Activated T-cell treated with anti-CD3 and anti-CD28 coated beads, Interleukin-2, amount 50 U/mL, for 1 hour (primary cell): Measurements from ENCODE around the gene CPN2.

Experiments used
- DNase-seq: peaks from one replicate; pipeline ENCODE4 v3.0.0-alpha.2; 2020

CPN2 gene

DNA sequence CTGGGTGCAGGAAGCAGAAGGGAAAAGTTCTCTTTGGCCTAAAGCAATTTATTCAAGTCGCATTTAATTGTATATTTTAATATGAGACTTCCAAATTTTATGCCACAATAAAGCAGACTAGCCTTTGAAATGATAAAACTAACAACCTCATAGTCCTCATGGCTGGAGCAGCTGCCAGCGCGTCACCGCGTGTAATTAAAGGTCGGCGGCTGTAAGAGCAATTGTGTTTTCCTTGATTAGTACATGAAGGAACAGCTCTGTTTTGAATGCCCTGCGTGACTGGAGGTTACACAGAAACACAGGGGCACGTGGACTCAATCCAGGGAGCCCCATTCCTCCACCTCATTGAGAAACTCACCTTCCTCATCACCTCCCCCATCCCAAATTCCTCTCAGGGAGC lies 28.5 kb upstream of the CPN2 start:
- DNase-seq = no peak

DNA sequence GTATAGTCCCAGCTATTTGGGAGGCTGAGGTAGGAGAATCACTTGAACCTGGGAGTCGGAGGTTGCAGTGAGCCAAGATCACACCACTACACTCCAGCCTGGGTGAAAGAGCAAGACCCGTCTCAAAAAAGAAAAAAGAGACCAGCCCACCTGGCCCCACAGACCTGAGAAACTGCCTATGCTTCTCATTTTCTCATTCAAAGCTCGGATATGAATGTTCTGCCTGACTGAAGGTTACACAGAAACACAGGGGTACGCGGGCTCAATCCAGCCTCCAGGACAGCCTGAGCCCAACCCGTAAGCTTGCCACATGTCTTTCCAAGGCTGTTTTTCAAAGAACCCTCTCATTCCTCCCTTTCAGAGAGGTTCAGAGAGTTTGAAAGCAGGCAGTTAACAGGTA lies 28.1 kb upstream of the CPN2 start:
- no peak for DNase-seq

GRCh38 chr3:194377708-194378107 lies 26.6 kb upstream of the CPN2 start:
- no peak for DNase-seq

- no peak for DNase-seq
Observed at GRCh38 chr3:194376241-194376560, 25.1 kb upstream of the CPN2 start.

- no peak for DNase-seq
Observed at GRCh38 chr3:194375473-194376240, 24.5 kb upstream of the CPN2 start.

- DNase-seq = no peak
Observed at GRCh38 chr3:194374935-194375334, 23.8 kb upstream of the CPN2 start.

- no peak for DNase-seq
Observed at GRCh38 chr3:194373899-194374298, 22.8 kb upstream of the CPN2 start.

DNA sequence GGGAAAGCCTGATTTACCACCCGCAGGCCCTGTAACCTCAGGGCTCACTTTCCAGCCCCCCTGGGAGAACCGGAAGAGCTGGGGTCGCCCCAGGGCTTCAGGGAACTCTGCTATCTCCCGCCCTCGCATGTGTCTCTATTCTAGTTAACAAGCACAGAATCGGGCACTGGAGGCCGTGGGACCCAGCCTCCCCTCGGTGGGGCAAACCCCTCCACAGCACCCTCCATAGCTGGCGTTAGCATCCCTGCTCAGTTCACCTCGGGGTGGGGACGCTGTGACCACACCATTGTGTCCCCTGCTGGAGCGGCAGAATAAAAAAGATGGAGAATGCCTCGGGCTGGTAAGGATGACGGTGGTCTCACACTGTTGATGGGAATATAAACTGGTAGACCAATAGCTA lies 21.9 kb upstream of the CPN2 start:
- DNase-seq = no peak

- no peak for DNase-seq
Observed at GRCh38 chr3:194370753-194371152, 19.6 kb upstream of the CPN2 start.

- DNase-seq = no peak
Observed at GRCh38 chr3:194369522-194370279, 18.6 kb upstream of the CPN2 start, which contains the start of gene LRRC15. Gene LRRC15, minus strand, starts transcription at chr3:194369743. Its CDS starts 8,700 bp downstream, at chr3:194361043.

DNA sequence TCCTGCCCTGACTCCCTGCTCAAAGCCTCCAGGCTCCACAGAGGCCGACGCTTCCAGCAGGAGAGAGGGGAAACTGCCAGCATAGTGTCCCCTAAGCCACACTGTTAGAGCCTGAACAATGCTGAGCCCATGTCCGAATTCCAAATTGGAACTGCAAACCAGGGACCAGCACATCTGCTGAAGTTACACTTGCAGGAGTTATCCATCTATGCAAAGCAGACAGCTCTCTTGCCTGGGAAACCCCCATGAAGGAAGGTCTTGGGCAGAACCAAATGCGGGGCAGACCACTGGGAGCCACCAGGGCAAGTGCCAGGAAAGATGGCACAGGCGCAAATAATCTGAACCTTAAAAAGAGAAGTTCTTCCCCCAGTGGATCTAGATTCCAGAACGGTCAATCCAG lies 17.8 kb upstream of the CPN2 start:
- DNase-seq = no peak

GRCh38 chr3:194367992-194368841 lies 17.1 kb upstream of the CPN2 start:
- no peak for DNase-seq

- DNase-seq = no peak
Observed at GRCh38 chr3:194365978-194366490, 14.9 kb upstream of the CPN2 start.

DNA sequence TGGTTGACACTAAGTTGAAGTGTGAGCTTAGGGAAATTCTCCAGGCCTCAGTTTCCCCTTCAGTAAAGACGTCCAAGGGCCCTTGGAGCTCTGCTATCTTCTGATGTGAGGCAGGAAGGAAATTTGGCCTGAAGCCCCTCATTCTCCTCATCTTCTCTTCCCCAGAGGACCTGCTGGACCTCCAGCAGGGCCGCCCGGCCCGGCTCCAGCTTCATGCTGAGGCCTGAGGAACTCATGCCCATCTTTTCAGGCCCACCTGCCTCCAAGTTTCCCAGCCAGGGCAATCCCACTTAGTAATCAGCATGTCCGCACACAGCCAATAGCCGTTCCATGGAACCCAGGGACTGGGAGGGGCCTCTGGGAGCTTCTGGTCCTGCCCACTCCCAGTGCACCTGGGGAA lies 14.4 kb upstream of the CPN2 start:
- DNase-seq = no peak

GRCh38 chr3:194364652-194365434 lies 13.7 kb upstream of the CPN2 start:
- DNase-seq = no peak

- no peak for DNase-seq
Observed at GRCh38 chr3:194364314-194364651, 13.2 kb upstream of the CPN2 start.

DNA sequence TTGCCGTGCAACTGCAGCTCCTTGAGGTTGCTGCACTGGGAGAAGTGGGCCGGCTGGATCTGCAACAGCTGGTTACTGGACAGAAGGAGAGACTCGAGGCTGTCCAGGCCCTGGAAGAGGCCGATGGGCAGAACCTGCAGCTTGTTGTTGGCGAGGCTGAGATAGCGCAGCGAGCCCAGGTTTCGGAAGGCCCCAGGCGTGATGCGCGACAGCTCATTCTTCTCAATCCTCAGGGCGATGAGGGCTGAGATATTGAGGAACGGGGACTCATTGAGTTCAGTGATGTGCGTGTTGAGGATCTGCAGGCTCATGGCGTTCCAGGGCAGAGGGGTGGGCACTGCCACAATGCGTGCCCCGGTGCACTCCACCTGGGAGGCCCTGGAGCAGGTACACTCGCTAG lies 9.4 kb upstream of the CPN2 start:
- no peak for DNase-seq

- no peak for DNase-seq
Observed at GRCh38 chr3:194357681-194358080, 6.6 kb upstream of the CPN2 start.

- DNase-seq = no peak
Observed at GRCh38 chr3:194355379-194355778, 4.3 kb upstream of the CPN2 start.

- no peak for DNase-seq
Observed at GRCh38 chr3:194354315-194354714, 3.2 kb upstream of the CPN2 start.

GRCh38 chr3:194352667-194353246 lies 1.6 kb upstream of the CPN2 start:
- DNase-seq = no peak

- DNase-seq = no peak
Observed at GRCh38 chr3:194351952-194352536, 916 bp upstream of the CPN2 start.
